ENCODE results near the gene CAMKV.
"Not testable (repeated sequence)": the region's sequence is repeated elsewhere in the genome, so short reads cannot be mapped to it uniquely, and the experiment has no call there.

CAMKV gene

GRCh38 chr3:49869525-49870126, at the start of gene CAMKV:
CAMKV (minus strand) TSS chr3:49869906; CDS start chr3:49862388, 7,518 bp downstream.
- peak; percentile 15 to 21 for DNase-seq

DNA sequence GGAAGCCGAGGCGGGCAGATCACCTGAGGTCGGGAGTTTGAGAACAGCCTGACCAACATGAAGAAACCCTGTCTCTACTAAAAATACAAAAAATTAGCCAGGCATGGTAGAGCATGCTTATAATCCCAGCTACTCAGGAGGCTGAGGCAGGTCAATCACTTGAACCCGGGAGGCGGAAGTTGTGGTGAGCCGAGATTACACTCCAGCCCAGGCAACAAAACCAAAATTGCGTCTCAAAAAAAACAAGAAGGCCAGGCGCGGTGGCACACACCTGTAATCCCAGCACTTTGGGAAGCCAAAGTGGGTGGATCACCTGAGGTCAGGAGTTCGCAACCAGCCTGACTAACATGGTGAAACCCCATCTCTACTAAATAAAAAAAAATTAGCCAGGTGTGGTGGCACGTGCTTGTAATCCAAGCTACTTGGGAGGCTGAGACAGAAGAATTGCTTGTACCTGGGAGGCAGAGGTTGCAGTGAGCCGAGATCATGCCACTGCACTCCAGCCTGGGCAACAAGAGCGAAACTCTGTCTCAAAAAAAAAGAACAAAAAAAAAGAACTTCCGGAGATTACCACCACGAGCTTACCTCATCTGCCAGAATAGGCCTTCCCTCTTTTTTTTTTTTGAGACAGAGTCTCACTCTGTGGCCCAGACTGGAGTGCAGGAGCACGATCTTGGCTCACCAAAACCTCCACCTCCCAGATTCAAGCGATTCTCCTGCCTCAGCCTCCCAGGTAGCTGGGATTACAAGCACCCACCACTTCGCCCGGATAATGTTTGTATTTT, 48.3 kb upstream of the CAMKV start:
- DNase-seq = not testable (repeated sequence)

DNA sequence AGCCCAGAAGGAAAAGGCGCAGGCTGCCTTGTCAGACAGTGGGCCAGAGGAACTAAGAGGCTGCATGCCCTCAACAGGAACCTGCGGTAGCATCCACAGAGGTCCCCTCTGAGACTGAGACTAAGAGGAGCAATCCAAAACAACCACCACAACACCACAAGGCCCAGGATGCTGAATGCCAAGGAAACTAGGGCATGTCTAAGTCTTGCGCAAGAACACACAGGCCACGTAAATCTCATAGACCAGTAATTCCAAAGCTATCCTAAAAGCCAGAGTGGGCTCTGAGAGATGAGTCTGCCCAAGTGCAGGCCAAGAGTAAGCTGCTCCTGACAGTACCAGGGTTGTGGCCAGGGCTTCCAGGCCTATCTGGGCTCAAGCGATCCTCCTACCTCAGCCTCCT, 47.0 kb upstream of the CAMKV start:
- DNase-seq = no peak

GRCh38 chr3:49914906-49915305, 45.2 kb upstream of the CAMKV start:
- no peak for DNase-seq

GRCh38 chr3:49912881-49913281, 43.2 kb upstream of the CAMKV start:
- DNase-seq = no peak

- DNase-seq = no peak
These were observed 41.9 kb upstream of the CAMKV start for GRCh38 chr3:49911611-49912010.

- no peak for DNase-seq
These were observed 41.4 kb upstream of the CAMKV start for GRCh38 chr3:49911124-49911420.

GRCh38 chr3:49910409-49911123, 40.9 kb upstream of the CAMKV start:
- DNase-seq = no peak

- no peak for DNase-seq
These were observed 38.9 kb upstream of the CAMKV start for GRCh38 chr3:49908373-49909199.

GRCh38 chr3:49906073-49906743, 36.5 kb upstream of the CAMKV start:
- peak; percentile 52 to 53 for DNase-seq

DNA sequence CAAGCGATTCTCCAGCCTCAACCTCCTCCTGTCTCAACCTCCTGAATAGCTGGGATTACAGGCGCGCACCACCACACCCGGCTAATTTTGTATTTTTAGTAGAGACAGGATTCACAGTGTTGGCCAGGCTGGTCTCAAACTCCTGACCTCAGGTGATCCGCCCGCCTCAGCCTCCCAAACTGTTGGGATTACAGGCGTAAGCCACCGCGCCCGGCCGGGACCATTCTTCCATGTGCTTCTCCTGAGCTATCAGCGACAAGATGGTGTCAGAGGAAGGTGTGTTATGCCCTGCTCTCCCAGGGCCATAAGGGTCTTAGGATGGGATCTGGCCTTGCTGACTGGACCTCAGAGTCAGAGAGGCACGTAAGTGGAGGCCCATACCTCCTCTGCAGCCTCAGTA, 34.7 kb upstream of the CAMKV start:
- DNase-seq = not testable (repeated sequence)

GRCh38 chr3:49903451-49904424, 34.0 kb upstream of the CAMKV start, which contains the start of gene MST1R:
MST1R (minus strand) TSS chr3:49903873; CDS start chr3:49903609, 264 bp downstream.
- DNase-seq = peak; percentile 83 to 85

GRCh38 chr3:49902511-49903345, 33.0 kb upstream of the CAMKV start:
- DNase-seq = no peak

DNA sequence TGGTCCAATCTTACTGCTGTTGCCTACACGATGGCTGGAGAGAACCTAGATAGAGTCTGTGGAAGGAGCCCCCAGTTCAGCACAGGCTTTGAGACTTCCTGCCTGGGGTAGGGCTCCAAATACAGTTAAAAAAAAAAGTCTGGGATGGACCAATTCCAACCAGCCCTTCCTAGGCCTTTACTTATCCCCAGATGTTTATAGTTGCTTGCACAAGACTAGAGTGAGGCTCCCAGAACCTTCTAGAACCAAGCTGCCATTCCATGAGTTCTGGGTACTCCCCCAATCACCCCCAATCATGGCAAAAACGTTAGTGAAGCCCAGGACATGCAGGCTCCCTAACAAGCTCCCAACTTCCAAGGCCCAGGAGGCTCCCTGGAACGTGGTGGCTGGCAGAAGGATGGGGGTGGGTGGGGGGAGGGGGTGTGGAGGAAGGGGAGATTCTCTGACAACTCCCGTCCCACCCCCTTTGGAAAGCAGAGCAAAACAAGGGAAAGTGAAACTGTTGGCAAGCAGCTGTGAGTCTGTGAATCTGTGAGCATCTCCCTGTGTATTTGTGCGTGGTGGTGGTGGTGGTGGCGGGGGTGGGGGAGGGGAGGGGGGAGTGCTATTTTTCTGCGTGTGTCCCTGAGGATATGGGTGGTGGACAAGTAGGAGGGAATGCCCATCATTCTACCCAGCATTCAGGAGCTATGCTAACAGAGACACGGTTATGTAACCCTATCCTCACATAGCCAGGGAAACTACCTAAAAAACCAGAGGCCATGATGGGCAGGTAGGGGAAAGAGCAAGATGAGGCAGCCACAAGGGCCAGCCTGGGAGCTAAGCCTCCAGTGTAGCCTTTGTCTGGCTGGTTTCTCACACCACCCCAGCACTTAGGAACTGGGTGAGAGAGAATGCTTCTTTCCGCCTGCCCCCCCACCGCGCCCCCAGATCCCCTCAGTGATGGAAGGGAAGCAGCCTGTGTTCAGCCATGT, 31.9 kb upstream of the CAMKV start:
- no peak for DNase-seq

GRCh38 chr3:49900491-49901153, 30.9 kb upstream of the CAMKV start:
- no peak for DNase-seq

- DNase-seq = no peak
These were observed 30.1 kb upstream of the CAMKV start for GRCh38 chr3:49899815-49900214.

- DNase-seq = no peak
These were observed 29.3 kb upstream of the CAMKV start for GRCh38 chr3:49898991-49899390.

DNA sequence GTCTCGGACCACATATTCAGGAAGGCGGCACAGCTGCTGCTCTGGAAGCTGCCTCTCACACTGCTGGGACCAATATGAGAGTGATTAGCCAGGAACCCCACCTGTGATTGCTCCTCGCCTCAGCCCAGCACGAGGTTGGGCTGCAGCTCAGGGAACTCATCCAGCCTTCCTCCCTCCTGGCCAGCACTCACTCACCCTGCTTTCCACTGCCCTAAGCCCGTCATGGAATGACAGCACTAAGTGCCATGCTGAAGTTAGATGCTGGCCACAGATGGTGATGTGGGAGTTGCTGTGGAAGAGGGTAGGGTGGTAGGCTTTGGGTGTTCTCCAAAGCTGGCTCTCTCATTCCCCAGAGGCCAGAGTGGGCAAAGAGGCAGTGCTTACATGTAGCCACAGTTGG, 26.6 kb upstream of the CAMKV start:
- no peak for DNase-seq

All from CD4-positive, alpha-beta T cell treated with Interleukin-1 beta for 1 hour (primary cell).